ENCODE results near the gene NDRG4.

Gene NDRG4

GRCh38 chr16:58508671-58509251 is 8.8 kb downstream of the NDRG4 start:
- no peak for DNase-seq (ENCODE audit: low read depth in 2 of 2)

GRCh38 chr16:58509256-58510096 is 9.5 kb downstream of the NDRG4 start:
- DNase-seq (ENCODE audit: low read depth in 2 of 2): no peak

GRCh38 chr16:58510097-58510775 is 10.3 kb downstream of the NDRG4 start:
- no peak for DNase-seq (ENCODE audit: low read depth in 2 of 2)

DNA sequence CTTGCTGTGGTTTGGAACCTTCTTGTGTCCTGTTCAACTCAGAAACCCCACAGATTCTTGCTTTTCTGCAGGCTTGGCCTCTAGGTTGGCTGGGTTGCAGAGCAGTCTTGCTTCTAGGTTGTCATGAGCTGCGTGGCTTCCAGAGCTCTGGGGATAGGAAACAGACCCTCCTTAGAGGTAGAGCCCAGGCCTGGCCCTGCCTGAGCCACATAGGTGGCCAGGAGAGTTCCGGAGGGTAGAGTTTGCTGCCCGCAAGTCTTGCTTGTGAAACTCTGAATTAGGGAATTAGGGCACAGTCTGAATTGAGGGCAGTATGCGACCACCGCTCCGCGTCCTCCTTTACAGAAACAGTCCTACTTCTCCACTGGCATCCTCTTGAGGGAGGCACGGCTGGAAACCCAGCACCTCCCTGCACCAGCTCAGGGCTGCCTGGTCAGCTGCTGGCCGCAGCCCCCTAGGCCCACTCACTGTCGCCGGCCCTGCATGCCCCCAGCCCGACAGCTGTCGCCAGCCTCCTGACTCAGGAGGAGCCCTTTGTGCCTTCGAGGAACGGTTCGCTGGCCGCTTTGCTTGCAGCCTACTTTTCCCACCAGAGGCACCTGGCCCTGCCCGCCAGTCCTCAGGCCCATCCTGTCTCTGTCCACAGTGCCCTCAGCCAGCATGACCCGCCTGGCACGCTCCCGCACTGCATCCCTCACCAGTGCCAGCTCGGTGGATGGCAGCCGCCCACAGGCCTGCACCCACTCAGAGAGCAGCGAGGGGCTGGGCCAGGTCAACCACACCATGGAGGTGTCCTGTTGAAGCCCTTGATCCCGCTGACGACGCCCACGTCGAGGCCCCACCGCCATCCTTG is 11.1 kb downstream of the NDRG4 start:
- no peak for DNase-seq (ENCODE audit: low read depth in 2 of 2)

GRCh38 chr16:58511933-58512815 is 12.2 kb downstream of the NDRG4 start:
- peak; percentile 68 to 72 for DNase-seq (ENCODE audit: low read depth in 2 of 2)

- no peak for DNase-seq (ENCODE audit: low read depth in 2 of 2)
Observed at GRCh38 chr16:58513874-58514273, 13.9 kb downstream of the NDRG4 start.

- peak; percentile 54 to 57 for DNase-seq (ENCODE audit: low read depth in 2 of 2)
Observed at GRCh38 chr16:58515125-58515870, 15.4 kb downstream of the NDRG4 start, which contains the start of gene SETD6. TSS of gene SETD6 (plus strand) at chr16:58515517. CDS start at chr16:58515538, 21 bp downstream.

- no peak for DNase-seq (ENCODE audit: low read depth in 2 of 2)
Observed at GRCh38 chr16:58515871-58516767, 16.2 kb downstream of the NDRG4 start.

GRCh38 chr16:58516768-58517107 is 16.8 kb downstream of the NDRG4 start:
- DNase-seq (ENCODE audit: low read depth in 2 of 2): no peak

DNA sequence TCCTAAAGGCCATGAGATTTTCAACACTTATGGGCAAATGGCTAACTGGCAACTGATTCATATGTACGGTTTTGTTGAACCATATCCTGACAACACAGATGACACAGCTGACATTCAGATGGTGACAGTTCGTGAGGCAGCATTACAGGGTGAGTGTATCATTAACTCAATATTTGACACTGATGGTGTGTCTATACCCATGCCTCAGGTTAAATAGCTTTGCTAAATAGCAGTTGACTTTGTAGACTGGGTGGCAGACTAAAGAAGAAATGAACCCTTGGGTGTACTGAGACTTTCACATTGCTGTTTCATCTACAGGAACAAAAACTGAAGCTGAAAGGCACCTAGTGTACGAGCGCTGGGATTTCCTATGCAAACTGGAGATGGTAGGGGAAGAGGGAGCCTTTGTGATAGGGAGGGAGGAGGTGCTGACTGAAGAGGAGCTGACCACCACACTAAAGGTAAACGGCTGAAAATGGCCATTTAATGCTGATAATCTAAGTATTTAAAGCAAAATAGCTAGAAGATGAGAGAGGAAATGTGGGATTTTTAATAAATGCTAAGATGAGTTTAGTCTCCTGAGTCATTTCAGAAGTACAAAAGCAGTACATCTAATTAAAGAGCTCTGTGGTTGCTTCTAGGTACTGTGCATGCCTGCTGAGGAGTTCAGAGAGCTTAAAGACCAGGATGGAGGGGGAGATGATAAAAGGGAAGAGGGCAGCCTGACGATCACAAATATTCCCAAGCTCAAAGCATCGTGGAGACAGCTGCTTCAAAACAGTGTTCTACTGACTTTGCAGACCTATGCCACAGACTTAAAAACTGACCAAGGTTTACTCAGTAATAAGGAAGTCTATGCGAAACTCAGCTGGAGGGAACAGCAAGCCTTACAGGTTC is 18.4 kb downstream of the NDRG4 start:
- DNase-seq (ENCODE audit: low read depth in 2 of 2): no peak

DNA sequence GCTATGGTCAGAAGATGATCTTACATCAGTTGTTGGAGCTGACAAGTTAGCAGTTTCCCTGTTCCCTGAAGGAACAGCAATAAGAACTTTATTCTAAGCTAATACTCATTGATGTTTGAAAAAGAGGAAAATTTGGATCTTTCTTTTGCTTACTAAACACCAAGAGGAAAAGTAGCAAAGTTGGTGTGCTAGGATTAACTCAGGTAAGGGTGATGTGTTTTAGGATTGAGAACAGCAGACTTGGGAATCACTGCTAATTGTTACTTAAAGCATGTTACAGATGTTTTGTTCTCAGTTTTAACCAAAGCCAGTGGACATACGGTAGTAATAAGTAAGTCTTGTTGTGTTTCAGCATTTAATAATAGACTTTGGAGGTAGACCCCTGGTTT is 19.0 kb downstream of the NDRG4 start:
- no peak for DNase-seq (ENCODE audit: low read depth in 2 of 2)

DNA sequence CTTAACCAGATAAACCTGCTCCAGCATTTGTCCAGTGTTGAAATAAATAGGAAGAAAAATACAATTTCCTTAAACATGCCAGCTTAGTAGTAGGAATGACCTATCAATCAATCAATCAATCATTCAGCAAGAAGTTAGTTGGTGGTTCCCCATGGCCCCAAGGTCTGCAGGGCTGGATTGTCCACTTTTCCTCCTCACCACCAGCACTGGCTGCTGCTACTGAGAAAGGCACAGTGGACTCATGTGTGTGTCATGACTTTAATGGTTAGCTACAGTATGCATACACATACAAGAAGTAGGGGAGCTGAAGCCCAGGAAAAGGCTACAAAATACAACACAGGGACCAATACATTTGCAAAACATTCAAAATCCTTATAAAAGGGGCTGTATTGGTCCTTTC is 19.8 kb downstream of the NDRG4 start:
- DNase-seq (ENCODE audit: low read depth in 2 of 2): no peak

- DNase-seq (ENCODE audit: low read depth in 2 of 2): no peak
Observed at GRCh38 chr16:58530179-58530578, 30.2 kb downstream of the NDRG4 start.

GRCh38 chr16:58532414-58532813 is 32.5 kb downstream of the NDRG4 start:
- no peak for DNase-seq (ENCODE audit: low read depth in 2 of 2)

DNA sequence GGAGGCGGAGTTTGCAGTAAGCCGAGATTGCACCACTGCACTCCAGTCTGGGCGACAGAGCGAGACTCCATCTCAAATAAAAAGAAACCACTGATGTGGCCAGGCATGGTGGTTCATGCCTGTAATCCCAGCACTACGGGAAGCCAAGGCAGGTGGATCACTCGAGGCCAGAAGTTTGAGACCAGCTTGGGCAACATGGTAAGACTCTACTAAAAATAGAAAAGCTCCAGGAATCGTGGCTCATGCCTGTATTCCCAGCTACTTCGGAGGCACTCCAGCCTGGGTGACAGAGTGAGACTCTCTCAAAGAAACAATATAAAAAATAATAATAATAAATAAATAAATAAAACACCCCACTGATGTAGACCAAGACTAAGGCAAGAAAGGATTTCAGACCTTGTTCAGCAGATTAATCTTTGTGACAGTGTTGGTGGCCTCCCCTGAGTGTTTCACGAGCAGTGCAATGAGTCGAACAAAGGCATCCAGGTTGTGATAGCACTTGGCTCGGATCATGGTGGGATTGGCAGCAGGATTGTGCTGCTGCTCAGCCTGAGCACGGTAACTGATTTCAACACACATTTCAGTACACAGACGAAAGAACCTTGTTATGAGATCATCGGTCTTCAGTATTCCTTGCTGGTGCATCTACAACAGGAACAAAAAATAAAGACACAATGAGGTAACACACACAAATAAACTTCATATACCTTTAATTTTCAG is 34.0 kb downstream of the NDRG4 start:
- DNase-seq (ENCODE audit: low read depth in 2 of 2): no peak

- no peak for DNase-seq (ENCODE audit: low read depth in 2 of 2)
Observed at GRCh38 chr16:58535100-58535499, 35.2 kb downstream of the NDRG4 start.

- no peak for DNase-seq (ENCODE audit: low read depth in 2 of 2)
Observed at GRCh38 chr16:58536278-58536677, 36.3 kb downstream of the NDRG4 start.

Data from stimulated activated CD8-positive, alpha-beta memory T cell treated with anti-CD3 and anti-CD28 coated beads, Interleukin-2, amount 100 ng/mL, for 1 hour (primary cell).